ENCODE results near the gene LHFPL3. TPM values are rescaled to one million over a fixed set of nuclear protein-coding genes. Genes with fewer than 3 reads are reported as not detected.

LHFPL3 gene
- total and polyA plus RNA-seq, 2 donors (not counting 1 experiment from before 2014, with no cell fraction given), result not detected

DNA sequence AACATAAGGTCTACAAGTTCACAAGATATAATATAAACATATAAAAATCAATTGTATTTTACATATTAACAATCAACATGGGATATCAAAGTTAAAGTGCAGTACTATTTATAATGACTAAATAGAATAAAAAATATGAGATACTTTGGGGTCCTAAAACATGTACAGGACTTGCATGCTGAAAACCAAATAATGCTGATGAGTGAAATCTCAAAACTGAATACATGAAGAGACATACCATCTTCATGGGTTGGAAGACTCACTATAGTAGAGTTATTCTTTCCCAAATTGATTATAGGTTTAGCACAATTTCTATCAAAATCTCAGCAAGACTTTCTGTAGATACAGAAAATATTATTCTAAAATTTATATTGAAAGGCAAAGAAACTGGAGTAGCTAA, 181.5 kb downstream of the LHFPL3 start:
- Histone ChIP-seq H3K9ac (ENCODE audit: low read length) (no peak overlapping the region), H2AFZ (ENCODE audit: insufficient read depth, low read depth, low read length, poor library complexity, severe bottlenecking) (no peak overlapping the region), H3K27ac (ENCODE audit: low read length in 2 of 2) (no peak overlapping the region), H3K27me3 (replicated peaks in 1 of 4; ENCODE audit: control extremely low read depth in 1 of 4, control insufficient read depth in 3 of 4, insufficient read depth in 4 of 4, low read length in 3 of 4) (no peaks in the 10 kb centered on the region), H3K4me2 (replicated peaks; ENCODE audit: low read depth, low read length, poor library complexity, severe bottlenecking) (no peak overlapping the region), H3K36me3 (replicated peaks in 1 of 2; ENCODE audit: control extremely low read depth in 1 of 2, control insufficient read depth in 1 of 2, extremely low read depth in 1 of 2, insufficient read depth in 2 of 2, low read length in 1 of 2) (no peaks in the 10 kb centered on the region), H3K9me3 (ENCODE audit: control extremely low read depth in 1 of 3, control insufficient read depth in 2 of 3, insufficient read depth in 1 of 3, low read length in 2 of 3) (no peaks in the 10 kb centered on the region), H3K79me2 (ENCODE audit: control insufficient read depth, insufficient read depth, low read length) (no peaks in the 10 kb centered on the region), H3K4me3 (ENCODE audit: control extremely low read depth in 1 of 5, extremely low read depth in 1 of 5, insufficient read depth in 1 of 5, low read depth in 2 of 5, low read length in 4 of 5) (no peak overlapping the region), H4K20me1 (ENCODE audit: control insufficient read depth, insufficient read depth, low read length, poor library complexity, severe bottlenecking) (no peaks in the 10 kb centered on the region), H3K4me1 (ENCODE audit: control insufficient read depth in 2 of 2, insufficient read depth in 2 of 2, low read length in 2 of 2) (no peaks in the 10 kb centered on the region)
- ATAC-seq (ENCODE audit: low read depth), result no peak
- no peaks in the 10 kb centered on the region for H3K9me3 Mint-ChIP-seq (ENCODE audit: insufficient read depth)
- DNase-seq, result no peak
- no peak for TF ChIP-seq EZH2 (IDR thresholded peaks at IDR 0.05; ENCODE audit: borderline replicate concordance, insufficient read depth, low read depth, low read length, poor library complexity, severe bottlenecking)
- TF ChIP-seq, protein P1, sequence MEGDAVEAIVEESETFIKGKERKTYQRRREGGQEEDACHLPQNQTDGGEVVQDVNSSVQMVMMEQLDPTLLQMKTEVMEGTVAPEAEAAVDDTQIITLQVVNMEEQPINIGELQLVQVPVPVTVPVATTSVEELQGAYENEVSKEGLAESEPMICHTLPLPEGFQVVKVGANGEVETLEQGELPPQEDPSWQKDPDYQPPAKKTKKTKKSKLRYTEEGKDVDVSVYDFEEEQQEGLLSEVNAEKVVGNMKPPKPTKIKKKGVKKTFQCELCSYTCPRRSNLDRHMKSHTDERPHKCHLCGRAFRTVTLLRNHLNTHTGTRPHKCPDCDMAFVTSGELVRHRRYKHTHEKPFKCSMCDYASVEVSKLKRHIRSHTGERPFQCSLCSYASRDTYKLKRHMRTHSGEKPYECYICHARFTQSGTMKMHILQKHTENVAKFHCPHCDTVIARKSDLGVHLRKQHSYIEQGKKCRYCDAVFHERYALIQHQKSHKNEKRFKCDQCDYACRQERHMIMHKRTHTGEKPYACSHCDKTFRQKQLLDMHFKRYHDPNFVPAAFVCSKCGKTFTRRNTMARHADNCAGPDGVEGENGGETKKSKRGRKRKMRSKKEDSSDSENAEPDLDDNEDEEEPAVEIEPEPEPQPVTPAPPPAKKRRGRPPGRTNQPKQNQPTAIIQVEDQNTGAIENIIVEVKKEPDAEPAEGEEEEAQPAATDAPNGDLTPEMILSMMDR (IDR thresholded peaks at IDR 0.05), result no peak
- ChIA-PET POLR2A (no interaction called here), CTCF (no interaction called here)
- intact Hi-C loops (cut with micrococcal nuclease), result no loop called here
- H3K4me3 Mint-ChIP-seq, result no peak overlapping the region
- H3K27ac Mint-ChIP-seq, result no peak overlapping the region
- H3K27me3 Mint-ChIP-seq, result no peaks in the 10 kb centered on the region
- no peaks in the 10 kb centered on the region for H3K4me1 Mint-ChIP-seq

DNA sequence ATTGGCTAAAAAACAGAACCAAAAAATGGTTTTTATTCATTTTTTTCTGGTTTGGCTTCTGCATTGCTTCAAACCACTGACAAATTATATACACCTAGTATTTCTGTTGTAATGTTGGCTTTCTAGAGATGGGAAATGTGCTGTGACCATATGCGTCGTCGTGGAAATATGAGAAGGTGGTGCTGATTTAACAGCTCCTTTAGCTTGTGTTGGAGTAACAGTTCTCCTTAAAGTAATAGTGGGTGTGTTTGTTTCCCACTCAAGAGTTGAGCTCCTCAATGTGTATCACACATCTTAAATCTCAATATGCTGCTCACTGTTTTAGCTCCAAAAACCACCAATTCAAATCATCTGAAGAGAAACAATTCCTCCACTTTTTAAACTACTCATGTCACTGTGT, 196.4 kb downstream of the LHFPL3 start:
- Histone ChIP-seq H3K27ac (ENCODE audit: low read length in 2 of 2) (no peak overlapping the region), H4K20me1 (ENCODE audit: control insufficient read depth, insufficient read depth, low read length, poor library complexity, severe bottlenecking) (no peaks in the 10 kb centered on the region), H3K79me2 (ENCODE audit: control insufficient read depth, insufficient read depth, low read length) (no peaks in the 10 kb centered on the region), H3K9ac (ENCODE audit: low read length) (no peak overlapping the region), H3K27me3 (replicated peaks in 1 of 4; ENCODE audit: control extremely low read depth in 1 of 4, control insufficient read depth in 3 of 4, insufficient read depth in 4 of 4, low read length in 3 of 4) (no peaks in the 10 kb centered on the region), H3K4me3 (ENCODE audit: control extremely low read depth in 1 of 5, extremely low read depth in 1 of 5, insufficient read depth in 1 of 5, low read depth in 2 of 5, low read length in 4 of 5) (no peak overlapping the region), H2AFZ (ENCODE audit: insufficient read depth, low read depth, low read length, poor library complexity, severe bottlenecking) (no peak overlapping the region), H3K4me2 (replicated peaks; ENCODE audit: low read depth, low read length, poor library complexity, severe bottlenecking) (no peak overlapping the region), H3K9me3 (ENCODE audit: control extremely low read depth in 1 of 3, control insufficient read depth in 2 of 3, insufficient read depth in 1 of 3, low read length in 2 of 3) (no peaks in the 10 kb centered on the region), H3K4me1 (ENCODE audit: control insufficient read depth in 2 of 2, insufficient read depth in 2 of 2, low read length in 2 of 2) (no peaks in the 10 kb centered on the region), H3K36me3 (replicated peaks in 1 of 2; ENCODE audit: control extremely low read depth in 1 of 2, control insufficient read depth in 1 of 2, extremely low read depth in 1 of 2, insufficient read depth in 2 of 2, low read length in 1 of 2) (no peaks in the 10 kb centered on the region)
- intact Hi-C loops (cut with micrococcal nuclease), result no loop called here
- peaks cover 5% of the 10 kb centered on the region for H3K27me3 Mint-ChIP-seq
- H3K27ac Mint-ChIP-seq, result no peak overlapping the region
- ATAC-seq (ENCODE audit: low read depth) (no peak), DNase-seq (no peak)
- H3K9me3 Mint-ChIP-seq (ENCODE audit: insufficient read depth), result no peaks in the 10 kb centered on the region
- WGBS (ENCODE audit: insufficient coverage), result no CpG with 5 or more reads among the region's 3 CpGs
- no peak overlapping the region for H3K4me3 Mint-ChIP-seq
- CTCF ChIA-PET, result no interaction called here
- POLR2A ChIA-PET, result no interaction called here
- no peak for TF ChIP-seq EZH2 (IDR thresholded peaks at IDR 0.05; ENCODE audit: borderline replicate concordance, insufficient read depth, low read depth, low read length, poor library complexity, severe bottlenecking)
- TF ChIP-seq, protein P1 (IDR thresholded peaks at IDR 0.05), result no peak
- H3K4me1 Mint-ChIP-seq, result no peaks in the 10 kb centered on the region

Data from B cell (primary cell).